ENCODE data around the gene TMEM178A.
"Not testable (repeated sequence)": the region's sequence is repeated elsewhere in the genome, so short reads cannot be mapped to it uniquely, and the experiment has no call there.

TMEM178A gene

DNA sequence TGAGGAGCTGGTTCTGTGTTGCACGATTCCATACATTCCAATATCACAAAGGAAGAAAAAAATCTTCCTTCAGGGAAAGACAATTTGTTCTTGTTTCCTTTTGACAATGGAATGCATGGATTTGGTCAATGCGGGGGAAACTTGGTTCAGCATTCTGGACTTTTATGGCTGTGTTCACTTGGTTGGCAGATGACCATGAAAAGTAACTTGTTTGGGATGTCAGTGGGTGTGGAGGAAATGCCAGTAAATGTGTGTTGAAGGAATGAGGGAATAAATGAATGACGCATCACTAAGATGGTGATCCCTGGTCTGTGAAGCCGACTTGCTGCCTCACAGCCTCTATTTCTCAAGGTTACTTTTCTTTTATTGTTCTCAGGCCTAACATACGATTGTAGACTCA is 59.7 kb downstream of the TMEM178A start:
- no peak overlapping the region for H3K27ac ChIP-seq (ENCODE audit: low read depth, low read length)
- H3K9ac ChIP-seq (ENCODE audit: low read length): no peak overlapping the region

GRCh38 chr2:39728085-39728484 is 62.4 kb downstream of the TMEM178A start:
- H3K9ac ChIP-seq (ENCODE audit: low read length); H3K4me1 ChIP-seq (ENCODE audit: control insufficient read depth, insufficient read depth, low read length); H3K27me3 ChIP-seq (ENCODE audit: control insufficient read depth, insufficient read depth, low read length); H3K27ac ChIP-seq (ENCODE audit: low read depth, low read length); H3K4me3 ChIP-seq (ENCODE audit: low read length); H3K36me3 ChIP-seq (ENCODE audit: control insufficient read depth, insufficient read depth, low read length): not testable (repeated sequence)

More for the DNA sequence above, 59.7 kb downstream of the TMEM178A start:
- Histone ChIP-seq H3K27me3 (ENCODE audit: control insufficient read depth, insufficient read depth, low read length) (no peaks in the 10 kb centered on the region), H3K36me3 (ENCODE audit: control insufficient read depth, insufficient read depth, low read length) (no peaks in the 10 kb centered on the region), H3K4me1 (ENCODE audit: control insufficient read depth, insufficient read depth, low read length) (peaks cover 3% of the 10 kb centered on the region), H3K4me3 (ENCODE audit: low read length) (no peak overlapping the region)

DNA sequence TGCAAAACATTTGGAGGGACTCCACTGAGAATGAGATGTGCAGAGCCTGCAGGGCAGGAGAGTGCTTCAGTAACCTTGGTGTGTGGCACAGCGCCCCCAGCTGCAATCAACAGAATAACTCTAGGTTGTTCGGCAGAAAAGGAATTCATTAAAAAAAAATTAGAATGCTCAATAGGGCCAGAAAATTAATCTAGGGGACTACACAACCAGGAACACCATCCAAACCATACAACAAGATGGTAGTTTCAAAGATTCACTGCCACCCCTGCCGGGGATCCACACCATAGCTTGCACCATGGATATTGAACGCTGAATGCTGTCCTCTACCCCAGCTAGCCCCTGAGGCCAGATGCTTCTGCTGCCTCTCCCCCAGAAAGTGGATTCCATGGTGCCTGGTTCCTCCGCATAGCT is 63.2 kb downstream of the TMEM178A start:
- H3K4me1 ChIP-seq (ENCODE audit: control insufficient read depth, insufficient read depth, low read length): peaks cover under 1% of the 10 kb centered on the region
- H3K27me3 ChIP-seq (ENCODE audit: control insufficient read depth, insufficient read depth, low read length): no peaks in the 10 kb centered on the region
- no peak overlapping the region for H3K27ac ChIP-seq (ENCODE audit: low read depth, low read length)
- no peak overlapping the region for H3K9ac ChIP-seq (ENCODE audit: low read length)
- no peaks in the 10 kb centered on the region for H3K36me3 ChIP-seq (ENCODE audit: control insufficient read depth, insufficient read depth, low read length)
- no peak overlapping the region for H3K4me3 ChIP-seq (ENCODE audit: low read length)

- H3K27ac ChIP-seq (ENCODE audit: low read depth, low read length): no peak overlapping the region
- H3K4me3 ChIP-seq (ENCODE audit: low read length): no peak overlapping the region
- H3K4me1 ChIP-seq (ENCODE audit: control insufficient read depth, insufficient read depth, low read length): no peaks in the 10 kb centered on the region
- no peaks in the 10 kb centered on the region for H3K27me3 ChIP-seq (ENCODE audit: control insufficient read depth, insufficient read depth, low read length)
- H3K9ac ChIP-seq (ENCODE audit: low read length): no peak overlapping the region
- no peaks in the 10 kb centered on the region for H3K36me3 ChIP-seq (ENCODE audit: control insufficient read depth, insufficient read depth, low read length)
These were observed 64.6 kb downstream of the TMEM178A start for GRCh38 chr2:39730276-39730675.

- H3K4me1 ChIP-seq (ENCODE audit: control insufficient read depth, insufficient read depth, low read length): no peaks in the 10 kb centered on the region
- H3K27ac ChIP-seq (ENCODE audit: low read depth, low read length): no peak overlapping the region
- H3K36me3 ChIP-seq (ENCODE audit: control insufficient read depth, insufficient read depth, low read length): no peaks in the 10 kb centered on the region
- H3K27me3 ChIP-seq (ENCODE audit: control insufficient read depth, insufficient read depth, low read length): no peaks in the 10 kb centered on the region
- no peak overlapping the region for H3K9ac ChIP-seq (ENCODE audit: low read length)
- H3K4me3 ChIP-seq (ENCODE audit: low read length): no peak overlapping the region
These were observed 65.1 kb downstream of the TMEM178A start for GRCh38 chr2:39730685-39731302.

GRCh38 chr2:39731546-39731945 is 65.8 kb downstream of the TMEM178A start:
- no peak overlapping the region for H3K27ac ChIP-seq (ENCODE audit: low read depth, low read length)
- no peak overlapping the region for H3K4me3 ChIP-seq (ENCODE audit: low read length)
- H3K36me3 ChIP-seq (ENCODE audit: control insufficient read depth, insufficient read depth, low read length): no peaks in the 10 kb centered on the region
- H3K27me3 ChIP-seq (ENCODE audit: control insufficient read depth, insufficient read depth, low read length): no peaks in the 10 kb centered on the region
- no peaks in the 10 kb centered on the region for H3K4me1 ChIP-seq (ENCODE audit: control insufficient read depth, insufficient read depth, low read length)
- no peak overlapping the region for H3K9ac ChIP-seq (ENCODE audit: low read length)

DNA sequence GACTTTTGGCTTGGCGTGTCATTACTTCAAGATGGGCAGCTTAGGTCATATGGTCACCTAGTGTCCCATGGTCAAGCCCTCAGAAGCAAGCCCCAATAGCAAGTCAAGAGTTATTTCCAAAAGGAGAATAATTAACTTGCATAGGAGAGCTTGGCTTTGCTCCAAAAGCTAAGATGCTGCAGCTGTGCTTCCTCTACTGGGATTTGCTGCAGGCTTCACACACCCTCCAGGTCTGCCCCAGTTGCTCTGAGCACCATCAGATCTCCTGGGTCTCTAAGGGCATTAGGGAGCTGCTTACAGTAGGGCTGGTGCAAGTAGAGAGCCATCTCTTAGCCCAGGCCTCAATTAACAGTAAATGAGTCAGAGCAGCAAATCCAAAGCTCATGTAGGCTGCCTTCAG is 66.8 kb downstream of the TMEM178A start:
- Histone ChIP-seq H3K27me3 (ENCODE audit: control insufficient read depth, insufficient read depth, low read length) (no peaks in the 10 kb centered on the region), H3K36me3 (ENCODE audit: control insufficient read depth, insufficient read depth, low read length) (peaks cover 1% of the 10 kb centered on the region), H3K9ac (ENCODE audit: low read length) (no peak overlapping the region), H3K27ac (ENCODE audit: low read depth, low read length) (no peak overlapping the region), H3K4me3 (ENCODE audit: low read length) (no peak overlapping the region), H3K4me1 (ENCODE audit: control insufficient read depth, insufficient read depth, low read length) (no peaks in the 10 kb centered on the region)

DNA sequence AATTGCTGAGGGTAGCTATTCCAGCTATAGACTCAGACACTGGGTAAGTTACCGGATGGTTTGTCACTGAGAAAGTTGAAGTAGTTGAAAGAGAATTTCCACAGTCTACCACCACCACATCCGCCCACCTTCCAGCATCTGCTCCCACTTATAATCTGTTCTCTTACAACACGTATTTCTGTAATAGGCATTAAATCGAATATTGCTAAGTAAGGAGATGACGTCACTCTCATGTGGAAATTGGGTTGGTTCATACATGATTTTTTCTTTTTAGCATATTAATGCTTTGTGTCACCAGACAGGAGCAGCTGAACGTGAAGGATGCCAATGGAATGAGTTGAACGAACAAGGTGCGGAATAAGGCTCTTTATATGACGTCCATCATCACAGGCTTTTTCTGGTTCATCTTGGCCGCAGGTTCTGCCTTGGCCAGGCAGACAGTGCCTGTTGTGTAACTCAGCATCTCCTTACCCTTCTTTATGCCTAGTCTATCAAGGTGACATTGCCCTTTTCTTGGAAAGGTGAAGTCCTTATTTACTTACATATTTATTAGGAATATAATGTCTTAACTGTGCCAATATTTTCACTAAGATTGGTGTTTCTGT is 67.5 kb downstream of the TMEM178A start:
- Histone ChIP-seq H3K9ac (ENCODE audit: low read length) (no peak overlapping the region), H3K4me3 (ENCODE audit: low read length) (no peak overlapping the region), H3K27me3 (ENCODE audit: control insufficient read depth, insufficient read depth, low read length) (no peaks in the 10 kb centered on the region), H3K4me1 (ENCODE audit: control insufficient read depth, insufficient read depth, low read length) (no peaks in the 10 kb centered on the region), H3K36me3 (ENCODE audit: control insufficient read depth, insufficient read depth, low read length) (peaks cover 8% of the 10 kb centered on the region), H3K27ac (ENCODE audit: low read depth, low read length) (no peak overlapping the region)

- Histone ChIP-seq H3K27ac (ENCODE audit: low read depth, low read length) (no peak overlapping the region), H3K4me3 (ENCODE audit: low read length) (no peak overlapping the region), H3K4me1 (ENCODE audit: control insufficient read depth, insufficient read depth, low read length) (no peaks in the 10 kb centered on the region)
These were observed 68.7 kb downstream of the TMEM178A start for GRCh38 chr2:39734445-39734844.

DNA sequence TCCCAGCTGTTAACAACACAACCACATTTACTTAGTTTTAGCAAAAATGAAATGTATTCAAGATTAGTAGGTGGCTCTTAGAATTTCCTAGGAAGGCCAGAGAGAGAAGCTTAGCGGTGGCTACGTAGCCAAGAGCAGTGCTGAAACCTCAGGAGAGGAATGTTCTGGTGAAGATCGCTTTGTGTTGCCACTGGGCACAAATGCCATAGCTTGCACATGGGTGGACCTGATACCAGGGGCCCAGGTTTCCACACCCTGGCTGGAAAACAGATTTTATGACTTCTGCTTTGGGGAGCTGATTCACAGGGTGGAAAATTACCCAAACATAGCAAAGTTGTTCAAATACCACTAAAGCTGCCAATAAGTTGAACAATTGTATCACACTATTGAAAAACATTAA is 69.9 kb downstream of the TMEM178A start:
- H3K9ac ChIP-seq (ENCODE audit: low read length): no peak overlapping the region
- H3K4me3 ChIP-seq (ENCODE audit: low read length): no peak overlapping the region
- H3K27ac ChIP-seq (ENCODE audit: low read depth, low read length): no peak overlapping the region
- H3K36me3 ChIP-seq (ENCODE audit: control insufficient read depth, insufficient read depth, low read length): peaks cover 11% of the 10 kb centered on the region
- no peaks in the 10 kb centered on the region for H3K27me3 ChIP-seq (ENCODE audit: control insufficient read depth, insufficient read depth, low read length)
- H3K4me1 ChIP-seq (ENCODE audit: control insufficient read depth, insufficient read depth, low read length): no peaks in the 10 kb centered on the region

More at GRCh38 chr2:39734445-39734844, 68.7 kb downstream of the TMEM178A start:
- Histone ChIP-seq H3K9ac (ENCODE audit: low read length) (no peak overlapping the region), H3K27me3 (ENCODE audit: control insufficient read depth, insufficient read depth, low read length) (no peaks in the 10 kb centered on the region), H3K36me3 (ENCODE audit: control insufficient read depth, insufficient read depth, low read length) (peaks cover 8% of the 10 kb centered on the region)

DNA sequence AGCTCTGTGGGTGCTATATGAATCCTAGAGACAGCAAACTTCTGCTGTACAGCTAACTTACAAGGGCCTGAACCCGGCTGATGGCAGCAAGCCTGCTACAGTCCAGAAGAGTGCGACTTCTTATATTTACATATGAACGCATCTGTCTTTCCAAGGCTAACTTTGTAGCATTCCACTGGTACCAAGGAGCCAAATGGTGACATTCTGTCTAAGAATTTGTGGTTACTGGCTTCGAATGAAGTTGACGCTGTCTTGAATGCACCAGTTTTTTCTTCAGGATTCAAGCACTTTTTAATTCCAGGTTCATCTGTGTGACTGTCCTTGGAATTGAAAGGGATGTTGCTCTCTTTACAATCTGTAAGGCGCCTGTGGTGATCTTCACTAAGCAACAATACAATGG is 70.9 kb downstream of the TMEM178A start:
- Histone ChIP-seq H3K36me3 (ENCODE audit: control insufficient read depth, insufficient read depth, low read length) (peaks cover 11% of the 10 kb centered on the region), H3K4me3 (ENCODE audit: low read length) (no peak overlapping the region), H3K4me1 (ENCODE audit: control insufficient read depth, insufficient read depth, low read length) (no peaks in the 10 kb centered on the region), H3K9ac (ENCODE audit: low read length) (no peak overlapping the region), H3K27ac (ENCODE audit: low read depth, low read length) (no peak overlapping the region), H3K27me3 (ENCODE audit: control insufficient read depth, insufficient read depth, low read length) (no peaks in the 10 kb centered on the region)

DNA sequence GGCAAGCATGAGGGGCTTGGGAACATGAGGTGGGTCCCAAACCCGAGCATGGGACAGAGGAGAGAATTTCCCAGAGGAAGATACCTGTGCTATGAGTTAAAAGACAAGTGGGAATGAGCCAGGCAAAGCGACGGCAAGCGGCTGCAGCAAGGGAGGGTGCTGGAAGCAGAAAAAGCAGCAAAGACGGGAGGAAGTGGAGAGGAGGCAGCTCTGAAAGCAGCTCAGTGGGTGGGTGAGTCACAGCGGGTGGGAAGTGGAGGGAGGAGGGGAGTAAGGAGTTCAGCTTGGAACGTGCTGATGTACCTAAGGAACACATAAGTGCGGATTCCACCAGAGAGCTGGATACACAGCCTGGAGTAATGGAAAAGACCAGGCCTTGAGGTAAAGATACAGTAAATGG is 71.9 kb downstream of the TMEM178A start:
- Histone ChIP-seq H3K36me3 (ENCODE audit: control insufficient read depth, insufficient read depth, low read length) (peaks cover 13% of the 10 kb centered on the region), H3K27me3 (ENCODE audit: control insufficient read depth, insufficient read depth, low read length) (no peaks in the 10 kb centered on the region), H3K9ac (ENCODE audit: low read length) (no peak overlapping the region), H3K4me1 (ENCODE audit: control insufficient read depth, insufficient read depth, low read length) (no peaks in the 10 kb centered on the region), H3K27ac (ENCODE audit: low read depth, low read length) (no peak overlapping the region), H3K4me3 (ENCODE audit: low read length) (no peak overlapping the region)

- H3K27me3 ChIP-seq (ENCODE audit: control insufficient read depth, insufficient read depth, low read length): no peaks in the 10 kb centered on the region
- H3K9ac ChIP-seq (ENCODE audit: low read length): no peak overlapping the region
- no peak overlapping the region for H3K27ac ChIP-seq (ENCODE audit: low read depth, low read length)
- no peak overlapping the region for H3K4me3 ChIP-seq (ENCODE audit: low read length)
- H3K4me1 ChIP-seq (ENCODE audit: control insufficient read depth, insufficient read depth, low read length): no peaks in the 10 kb centered on the region
- peaks cover 13% of the 10 kb centered on the region for H3K36me3 ChIP-seq (ENCODE audit: control insufficient read depth, insufficient read depth, low read length)
These were observed 73.2 kb downstream of the TMEM178A start for GRCh38 chr2:39738936-39739335.
